ENCODE results near the gene GSK3A.

Gene GSK3A

GRCh38 chr19:42273407-42274064, 31.1 kb upstream of the GSK3A start:
- 96 to 97% methylated on average over 40 to 41 of the region's 43 CpGs for WGBS, 2 experiments (ENCODE audit: insufficient coverage in 2 of 2)
- H3K4me1 ChIP-seq (ENCODE audit: control insufficient read depth, insufficient read depth, low read length, poor library complexity, severe bottlenecking) = peaks cover 37% of the 10 kb centered on the region
- no peak overlapping the region for H3K27ac ChIP-seq (ENCODE audit: low read depth, low read length, severe bottlenecking)
- no peaks in the 10 kb centered on the region for H3K9me3 ChIP-seq (ENCODE audit: control insufficient read depth, low read length)
- peaks cover 56% of the 10 kb centered on the region for H3K36me3 ChIP-seq (ENCODE audit: control insufficient read depth, insufficient read depth, low read length)
- H3K4me3 ChIP-seq (ENCODE audit: extremely low read depth, insufficient read depth, low read length, poor library complexity, severe bottlenecking) = no peak overlapping the region

- Histone ChIP-seq H3K9me3 (ENCODE audit: control insufficient read depth, low read length) (no peaks in the 10 kb centered on the region), H3K27ac (ENCODE audit: low read depth, low read length, severe bottlenecking) (no peak overlapping the region), H3K36me3 (ENCODE audit: control insufficient read depth, insufficient read depth, low read length) (peaks cover 56% of the 10 kb centered on the region), H3K4me1 (ENCODE audit: control insufficient read depth, insufficient read depth, low read length, poor library complexity, severe bottlenecking) (peaks cover 32% of the 10 kb centered on the region), H3K4me3 (ENCODE audit: extremely low read depth, insufficient read depth, low read length, poor library complexity, severe bottlenecking) (no peak overlapping the region)
- WGBS, 2 experiments (ENCODE audit: insufficient coverage in 2 of 2) = 97% methylated on average over 18 to 23 of the region's 23 CpGs
Measured at GRCh38 chr19:42272989-42273406, 30.6 kb upstream of the GSK3A start.

GRCh38 chr19:42272535-42272897, 30.1 kb upstream of the GSK3A start:
- Histone ChIP-seq H3K9me3 (ENCODE audit: control insufficient read depth, low read length) (no peaks in the 10 kb centered on the region), H3K4me3 (ENCODE audit: extremely low read depth, insufficient read depth, low read length, poor library complexity, severe bottlenecking) (no peak overlapping the region)
- WGBS, 2 experiments (ENCODE audit: insufficient coverage in 2 of 2) = 93 to 100% methylated on average over 2 to 5 of the region's 9 CpGs

GRCh38 chr19:42271861-42272534, 29.6 kb upstream of the GSK3A start:
- H3K9me3 ChIP-seq (ENCODE audit: control insufficient read depth, low read length) = no peaks in the 10 kb centered on the region
- no peak overlapping the region for H3K27ac ChIP-seq (ENCODE audit: low read depth, low read length, severe bottlenecking)

More at GRCh38 chr19:42272535-42272897, 30.1 kb upstream of the GSK3A start:
- Histone ChIP-seq H3K36me3 (ENCODE audit: control insufficient read depth, insufficient read depth, low read length) (peaks cover 56% of the 10 kb centered on the region), H3K4me1 (ENCODE audit: control insufficient read depth, insufficient read depth, low read length, poor library complexity, severe bottlenecking) (peaks cover 31% of the 10 kb centered on the region), H3K27ac (ENCODE audit: low read depth, low read length, severe bottlenecking) (no peak overlapping the region)

GRCh38 chr19:42271045-42271419, 28.6 kb upstream of the GSK3A start:
- peak overlapping the region; percentile 61 for H3K4me3 ChIP-seq (ENCODE audit: extremely low read depth, insufficient read depth, low read length, poor library complexity, severe bottlenecking)
- H3K4me1 ChIP-seq (ENCODE audit: control insufficient read depth, insufficient read depth, low read length, poor library complexity, severe bottlenecking) = peaks cover 32% of the 10 kb centered on the region
- no peak overlapping the region for H3K27ac ChIP-seq (ENCODE audit: low read depth, low read length, severe bottlenecking)
- H3K36me3 ChIP-seq (ENCODE audit: control insufficient read depth, insufficient read depth, low read length) = peaks cover 46% of the 10 kb centered on the region
- H3K9me3 ChIP-seq (ENCODE audit: control insufficient read depth, low read length) = no peaks in the 10 kb centered on the region
- WGBS, 2 experiments (ENCODE audit: insufficient coverage in 2 of 2) = 88 to 100% methylated on average over 3 of the region's 3 CpGs

More at GRCh38 chr19:42271861-42272534, 29.6 kb upstream of the GSK3A start:
- Histone ChIP-seq H3K36me3 (ENCODE audit: control insufficient read depth, insufficient read depth, low read length) (peaks cover 54% of the 10 kb centered on the region), H3K4me1 (ENCODE audit: control insufficient read depth, insufficient read depth, low read length, poor library complexity, severe bottlenecking) (peaks cover 33% of the 10 kb centered on the region), H3K4me3 (ENCODE audit: extremely low read depth, insufficient read depth, low read length, poor library complexity, severe bottlenecking) (no peak overlapping the region)
- WGBS, 2 experiments (ENCODE audit: insufficient coverage in 2 of 2) = 97 to 99% methylated on average over 26 to 34 of the region's 35 CpGs

GRCh38 chr19:42270346-42271044, 28.1 kb upstream of the GSK3A start:
- Histone ChIP-seq H3K4me1 (ENCODE audit: control insufficient read depth, insufficient read depth, low read length, poor library complexity, severe bottlenecking) (peaks cover 29% of the 10 kb centered on the region), H3K36me3 (ENCODE audit: control insufficient read depth, insufficient read depth, low read length) (peaks cover 42% of the 10 kb centered on the region), H3K9me3 (ENCODE audit: control insufficient read depth, low read length) (no peaks in the 10 kb centered on the region), H3K27ac (ENCODE audit: low read depth, low read length, severe bottlenecking) (peak overlapping the region; percentile 66), H3K4me3 (ENCODE audit: extremely low read depth, insufficient read depth, low read length, poor library complexity, severe bottlenecking) (peak overlapping the region; percentile 61)
- 83 to 90% methylated on average over 12 of the region's 18 CpGs for WGBS, 2 experiments (ENCODE audit: insufficient coverage in 2 of 2)

GRCh38 chr19:42269478-42270345, 27.3 kb upstream of the GSK3A start:
- 74 to 77% methylated on average over 9 to 10 of the region's 10 CpGs for WGBS, 2 experiments (ENCODE audit: insufficient coverage in 2 of 2)
- Histone ChIP-seq H3K9me3 (ENCODE audit: control insufficient read depth, low read length) (no peaks in the 10 kb centered on the region), H3K27ac (ENCODE audit: low read depth, low read length, severe bottlenecking) (peak overlapping the region; percentile 66), H3K4me3 (ENCODE audit: extremely low read depth, insufficient read depth, low read length, poor library complexity, severe bottlenecking) (peak overlapping the region; percentile 61), H3K4me1 (ENCODE audit: control insufficient read depth, insufficient read depth, low read length, poor library complexity, severe bottlenecking) (peaks cover 29% of the 10 kb centered on the region), H3K36me3 (ENCODE audit: control insufficient read depth, insufficient read depth, low read length) (peaks cover 34% of the 10 kb centered on the region)

GRCh38 chr19:42268704-42269477, 26.5 kb upstream of the GSK3A start, which contains the start of gene CIC:
Gene CIC, plus strand, starts transcription at chr19:42269252. Its CDS starts 2,532 bp downstream, at chr19:42271784.
- H3K4me1 ChIP-seq (ENCODE audit: control insufficient read depth, insufficient read depth, low read length, poor library complexity, severe bottlenecking) = peaks cover 29% of the 10 kb centered on the region
- H3K36me3 ChIP-seq (ENCODE audit: control insufficient read depth, insufficient read depth, low read length) = peaks cover 26% of the 10 kb centered on the region
- peak within 1 kb of the TSS; percentile 99 for H3K27ac ChIP-seq (ENCODE audit: low read depth, low read length, severe bottlenecking)
- H3K9me3 ChIP-seq (ENCODE audit: control insufficient read depth, low read length) = no peaks in the 10 kb centered on the region
- H3K4me3 ChIP-seq (ENCODE audit: extremely low read depth, insufficient read depth, low read length, poor library complexity, severe bottlenecking) = peak within 1 kb of the TSS; percentile 61
- 1% methylated on average over 24 to 25 of the region's 52 CpGs for WGBS, 2 experiments (ENCODE audit: insufficient coverage in 2 of 2)

- H3K36me3 ChIP-seq (ENCODE audit: control insufficient read depth, insufficient read depth, low read length) = peaks cover 19% of the 10 kb centered on the region
- H3K4me3 ChIP-seq (ENCODE audit: extremely low read depth, insufficient read depth, low read length, poor library complexity, severe bottlenecking) = peak overlapping the region; percentile 61
- H3K9me3 ChIP-seq (ENCODE audit: control insufficient read depth, low read length) = no peaks in the 10 kb centered on the region
- peak overlapping the region; percentile 99 for H3K27ac ChIP-seq (ENCODE audit: low read depth, low read length, severe bottlenecking)
- peaks cover 29% of the 10 kb centered on the region for H3K4me1 ChIP-seq (ENCODE audit: control insufficient read depth, insufficient read depth, low read length, poor library complexity, severe bottlenecking)
- 0 to 1% methylated on average over 31 to 39 of the region's 46 CpGs for WGBS, 2 experiments (ENCODE audit: insufficient coverage in 2 of 2)
Measured at GRCh38 chr19:42268142-42268703, 25.8 kb upstream of the GSK3A start.
